Mesenteric fat pad (tissue), 1 donor: ENCODE results near the gene CLRN3. TPM values are rescaled to one million over a fixed set of nuclear protein-coding genes. Genes with fewer than 3 reads are reported as not detected.

Experiments
- DNase-seq: peaks from one replicate; pipeline ENCODE4 v3.0.0-alpha.2; 2020; ENCODE audit warnings: low spot score
- long read RNA-seq: library from polyadenylated mRNA; unstranded; transcript quantifications from one replicate; pipeline ENCODE4 v2.0.0, GENCODE V29; 2020
- total RNA-seq: library from RNA; stranded (reverse); fragmentation: NEBNext Ultra II Directional; extraction: Animal tissue kit (Norgen Biotek cat#: 25700); gene quantifications from one replicate; pipeline ENCODE4 v1.2.1, GENCODE V29; 2021
- donor health status: DM: yes; HTN: yes; CAD: no.

Gene CLRN3, protein sequence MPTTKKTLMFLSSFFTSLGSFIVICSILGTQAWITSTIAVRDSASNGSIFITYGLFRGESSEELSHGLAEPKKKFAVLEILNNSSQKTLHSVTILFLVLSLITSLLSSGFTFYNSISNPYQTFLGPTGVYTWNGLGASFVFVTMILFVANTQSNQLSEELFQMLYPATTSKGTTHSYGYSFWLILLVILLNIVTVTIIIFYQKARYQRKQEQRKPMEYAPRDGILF
- 0.29 TPM for total RNA-seq
- long read RNA-seq = 0 reads

DNA sequence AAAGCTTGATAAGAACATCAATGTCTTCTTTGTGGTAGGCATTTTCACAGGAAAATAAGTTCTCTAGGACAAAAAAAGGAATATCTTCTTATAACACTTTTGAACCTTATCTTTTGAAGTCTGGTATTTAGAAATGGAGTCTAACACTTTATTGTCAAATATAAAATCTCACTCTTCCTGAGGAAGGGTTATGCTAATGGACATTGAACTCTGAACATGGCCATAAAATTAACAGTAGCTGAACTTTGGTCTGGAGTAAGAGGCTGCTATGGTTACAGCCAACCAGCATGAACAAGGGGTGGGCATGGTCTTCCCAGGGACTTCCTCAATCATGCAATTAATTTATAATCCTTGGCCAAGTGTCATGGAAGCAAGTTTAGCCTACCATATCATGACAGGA lies at the start of gene CLRN3:
Gene CLRN3, minus strand, starts transcription at position 199 of the 400 bp plus-strand sequence. Its CDS starts 157 bp downstream, at position 42.
- no peak for DNase-seq

DNA sequence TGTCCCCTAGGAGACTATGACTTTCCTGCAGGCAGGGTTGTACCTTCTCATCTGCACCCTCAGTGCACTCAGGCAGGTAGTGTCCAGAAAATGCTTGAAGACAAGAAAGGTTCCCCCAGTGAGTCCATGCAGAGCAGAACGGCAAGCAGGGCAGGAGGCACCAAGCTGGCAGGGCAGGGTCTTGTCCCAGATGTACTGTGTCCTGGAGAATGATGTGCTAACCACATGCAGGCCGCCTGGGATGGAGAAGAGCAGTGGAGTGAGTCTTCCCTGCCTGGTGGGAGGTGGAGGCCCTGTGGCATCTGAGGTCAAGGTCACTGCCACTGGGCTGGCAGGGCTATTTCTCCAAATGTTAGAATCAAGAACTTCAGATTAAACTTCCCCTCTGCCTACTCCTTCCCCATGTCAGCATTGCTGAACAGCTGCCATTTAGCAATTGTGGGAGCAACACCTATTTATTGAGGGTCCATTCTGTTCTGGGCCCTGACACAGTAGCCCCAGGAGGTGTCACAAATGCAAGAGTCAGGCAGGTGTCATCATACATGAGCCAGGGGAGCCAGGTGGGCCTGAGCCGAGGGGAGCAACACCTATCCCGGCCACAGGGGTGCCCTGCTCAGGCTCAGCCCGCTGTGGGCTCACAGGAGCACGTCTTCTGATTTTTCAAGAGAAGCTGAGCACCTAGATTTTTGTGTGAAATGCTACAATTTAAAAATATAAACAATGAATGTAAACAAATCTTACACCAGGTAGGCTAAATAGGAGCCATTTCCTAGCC lies 48.3 kb upstream of the CLRN3 start:
- DNase-seq = no peak

DNA sequence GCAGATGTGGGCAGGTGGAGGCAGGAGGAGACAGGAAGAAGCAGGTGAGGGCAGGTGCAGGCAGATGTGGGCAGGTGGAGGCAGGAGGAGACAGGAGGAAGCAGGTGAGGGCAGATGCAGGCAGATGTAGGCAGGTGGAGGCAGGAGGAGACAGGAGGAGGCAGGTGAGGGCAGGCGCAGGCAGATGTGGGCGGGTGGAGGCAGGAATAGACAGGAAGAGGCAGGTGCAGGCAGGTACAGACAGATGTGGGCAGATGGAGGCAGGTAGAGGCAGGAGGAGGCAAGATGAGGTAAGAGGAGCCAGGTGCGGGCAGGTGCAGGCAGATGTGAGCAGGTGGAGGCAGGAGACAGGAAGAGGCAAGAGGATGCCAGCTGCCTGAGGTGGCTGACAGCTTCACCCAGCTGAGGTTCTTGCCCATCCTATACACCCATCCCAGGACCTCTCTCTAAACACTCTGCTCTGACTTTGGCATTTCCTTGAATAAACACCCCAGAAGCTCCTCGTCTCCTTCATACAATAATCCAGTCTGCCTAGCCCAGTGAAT lies 47.1 kb upstream of the CLRN3 start:
- DNase-seq = no peak

DNA sequence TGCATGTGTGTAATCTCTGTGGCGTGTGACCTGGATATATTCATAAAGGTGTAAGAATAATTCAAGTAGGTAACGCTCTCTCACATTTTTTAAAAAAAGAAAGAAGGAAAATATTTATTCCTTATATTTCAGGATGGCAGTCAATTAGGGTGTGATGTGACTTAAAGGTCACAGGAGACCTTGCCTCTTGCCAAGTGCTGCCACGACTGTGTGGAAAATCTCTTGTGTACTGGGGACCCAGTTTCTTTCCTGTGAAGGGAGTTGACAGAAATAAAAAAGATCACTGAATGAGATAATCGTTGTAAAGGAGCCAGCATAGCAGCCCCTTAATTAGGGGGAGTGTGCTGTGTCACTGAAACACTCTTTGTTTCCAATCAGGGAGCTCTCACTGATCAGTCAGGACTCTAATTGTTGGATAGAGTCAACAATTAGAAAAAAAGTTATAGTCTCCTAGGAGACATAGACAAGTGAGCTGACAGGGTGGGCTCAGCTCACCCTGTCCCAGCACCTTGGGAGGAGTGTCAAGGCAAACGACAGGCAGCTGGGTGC lies 45.2 kb upstream of the CLRN3 start:
- no peak for DNase-seq

DNA sequence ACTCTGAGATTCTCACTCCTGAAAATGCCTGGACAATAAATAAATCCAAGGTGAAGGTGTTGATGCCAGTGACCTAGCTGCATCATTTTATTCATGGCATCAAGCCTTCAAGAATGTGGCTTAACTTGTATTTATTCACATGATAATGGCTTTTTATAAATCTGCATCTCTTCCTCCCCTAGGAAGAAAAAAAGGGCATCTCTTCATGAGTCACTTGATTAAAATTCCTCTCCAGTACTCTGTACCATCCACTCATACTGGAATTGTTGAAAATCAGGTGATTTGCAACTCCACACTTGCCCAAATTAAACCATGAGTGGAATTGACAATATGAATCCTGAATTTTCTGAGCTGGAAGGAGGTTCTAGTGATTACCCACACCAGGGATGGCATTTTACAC lies 44.3 kb upstream of the CLRN3 start:
- no peak for DNase-seq

DNA sequence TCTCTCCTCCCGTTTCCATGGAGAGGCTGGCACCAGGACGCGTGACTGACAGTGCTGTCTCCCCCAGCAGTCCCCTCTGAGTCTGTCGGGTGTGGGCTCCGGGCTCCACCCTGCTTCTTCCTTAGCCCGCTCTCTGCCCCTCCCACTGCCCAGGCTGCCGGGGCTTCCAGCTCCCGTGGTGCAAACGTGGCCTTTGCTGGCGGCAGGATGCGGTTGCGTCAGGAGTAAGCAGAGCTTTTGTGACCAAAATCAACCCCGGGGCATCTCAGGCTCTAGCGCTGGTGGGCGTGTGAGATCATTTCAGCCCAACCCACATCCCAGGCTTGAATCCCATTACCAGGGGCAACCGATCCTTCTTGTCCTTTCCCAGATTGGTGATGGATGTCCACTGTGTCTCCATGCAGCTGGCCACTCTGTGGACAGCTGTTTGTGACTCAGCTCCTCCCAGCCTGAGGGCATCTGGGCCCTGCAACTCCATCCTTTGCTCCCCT lies 42.4 kb upstream of the CLRN3 start:
- DNase-seq = no peak

DNA sequence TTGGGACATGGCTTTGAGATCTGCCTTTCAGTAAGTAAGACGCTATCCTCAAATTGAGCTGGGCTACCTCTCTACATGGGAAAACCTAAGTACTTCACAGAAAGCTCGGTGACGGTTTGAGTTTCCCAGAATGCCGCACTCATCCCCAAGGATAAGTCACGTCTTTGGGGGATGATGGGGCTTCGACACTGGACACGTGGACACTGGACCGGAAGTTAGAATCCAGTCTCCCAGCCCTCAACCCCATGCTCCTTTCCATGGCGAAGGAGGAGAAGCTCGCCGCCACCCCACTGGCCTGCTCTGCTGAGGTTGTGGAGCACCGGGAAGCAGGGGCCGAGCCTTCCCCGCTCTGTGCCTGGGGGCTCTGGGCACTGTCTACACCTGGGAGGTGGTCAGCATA lies 41.6 kb upstream of the CLRN3 start:
- DNase-seq = no peak

DNA sequence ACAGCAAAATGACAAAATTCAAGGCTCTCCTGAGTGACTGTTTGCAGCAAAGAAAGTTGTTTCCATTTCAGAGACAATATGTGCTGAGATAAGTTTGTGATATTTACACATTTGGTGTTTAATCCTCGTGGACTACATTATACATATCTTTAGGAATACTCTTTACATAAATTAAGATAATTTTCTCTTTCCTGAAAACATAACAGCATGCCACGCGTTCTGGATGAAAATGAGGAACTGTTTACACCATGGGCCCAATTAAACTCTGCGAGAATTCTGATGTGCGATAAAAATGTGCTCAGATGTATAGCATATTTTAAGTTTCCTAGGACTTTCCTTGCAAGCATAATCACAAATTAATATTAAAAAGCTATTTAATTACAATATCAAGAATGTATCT lies 40.5 kb upstream of the CLRN3 start:
- no peak for DNase-seq

DNA sequence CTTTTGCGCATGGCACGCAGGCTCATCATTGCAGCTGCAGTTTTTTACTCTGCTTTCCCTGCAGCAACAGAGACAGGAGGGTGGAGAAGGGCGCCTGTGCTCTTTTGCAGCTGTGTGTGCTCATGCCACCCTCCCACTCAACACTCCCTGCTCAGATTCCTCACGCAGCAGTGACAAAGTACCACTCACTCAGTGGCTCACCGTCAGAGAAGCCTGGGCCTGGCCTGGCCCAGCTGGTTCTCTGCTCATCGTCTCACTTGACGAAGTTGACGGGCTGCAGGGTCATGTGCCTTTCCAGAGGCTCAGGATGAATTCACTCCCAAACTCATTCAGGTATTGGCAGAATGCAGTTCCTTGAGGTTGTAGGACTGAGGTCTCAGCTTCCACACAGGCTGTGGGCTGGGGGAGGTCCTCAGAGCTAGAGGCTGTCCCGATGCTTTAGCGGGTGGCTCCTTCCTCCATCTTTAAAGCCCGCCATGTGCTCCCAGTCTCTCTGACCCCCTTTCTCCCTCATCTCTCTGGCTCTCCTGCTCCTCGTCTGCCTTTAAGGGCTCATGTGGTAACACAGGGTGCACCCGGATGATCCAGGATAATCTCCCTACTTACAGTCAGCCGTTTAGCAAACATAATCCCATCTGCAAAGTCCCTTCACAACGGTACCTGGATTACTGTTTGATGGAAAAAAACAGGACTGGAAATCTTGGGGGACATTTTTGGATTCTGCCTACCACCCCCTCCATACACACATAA lies 40.0 kb upstream of the CLRN3 start:
- DNase-seq = no peak

DNA sequence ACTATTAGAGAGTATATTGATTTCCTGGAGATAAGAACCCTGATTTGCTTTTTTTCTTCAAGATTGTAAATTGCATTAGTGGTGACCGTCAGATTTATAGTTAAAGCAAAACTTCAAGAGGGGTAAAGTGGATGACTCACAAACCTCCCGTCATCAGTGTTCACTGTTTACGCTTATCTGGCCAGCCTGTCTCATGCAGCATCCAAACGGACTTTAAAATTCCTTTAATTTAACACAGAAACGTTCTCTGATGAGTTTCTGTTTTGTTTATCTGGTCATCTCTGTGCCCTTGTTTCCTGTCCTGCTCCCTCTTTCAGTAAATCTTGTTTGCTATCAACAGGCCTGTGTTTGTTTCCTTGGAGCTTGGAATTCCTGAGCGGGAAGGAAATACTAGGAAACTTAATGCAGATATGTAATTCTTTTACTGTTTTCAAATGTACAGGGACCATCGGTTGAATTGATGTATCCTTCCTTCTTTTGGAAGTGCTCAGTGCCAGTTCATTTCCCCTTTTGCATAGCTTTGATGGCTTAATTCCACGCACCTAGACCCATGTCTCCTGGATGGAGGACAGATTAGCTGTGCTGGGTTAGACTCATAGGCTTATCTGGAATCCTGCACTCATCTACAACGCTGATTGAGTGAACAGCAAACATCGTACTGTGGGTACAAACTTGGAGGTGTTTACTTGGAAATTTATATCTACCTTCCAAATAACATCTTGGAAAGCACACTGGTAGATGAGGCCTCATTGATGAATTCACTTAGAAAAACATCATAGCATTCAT lies 35.5 kb upstream of the CLRN3 start:
- DNase-seq = no peak

DNA sequence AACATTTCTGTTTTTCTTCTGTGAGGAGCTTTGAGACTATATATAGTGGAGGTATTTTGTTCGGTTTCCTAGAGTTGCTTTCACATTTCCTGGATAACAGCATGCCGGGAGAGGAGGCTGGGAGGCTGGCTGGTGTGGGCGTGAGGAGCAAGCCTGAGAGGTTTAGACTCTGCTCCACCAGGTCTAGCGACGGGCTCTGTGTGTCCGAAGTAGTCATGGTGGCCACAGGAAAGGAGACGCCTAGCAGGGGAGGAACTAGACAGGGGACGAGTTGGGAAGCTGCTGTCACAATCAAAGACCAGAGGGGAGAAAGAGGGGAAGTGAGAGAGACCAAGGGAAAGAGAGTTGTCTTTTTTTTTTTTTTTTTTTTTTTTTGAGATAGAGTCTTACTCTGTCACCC lies 33.7 kb upstream of the CLRN3 start:
- no peak for DNase-seq

DNA sequence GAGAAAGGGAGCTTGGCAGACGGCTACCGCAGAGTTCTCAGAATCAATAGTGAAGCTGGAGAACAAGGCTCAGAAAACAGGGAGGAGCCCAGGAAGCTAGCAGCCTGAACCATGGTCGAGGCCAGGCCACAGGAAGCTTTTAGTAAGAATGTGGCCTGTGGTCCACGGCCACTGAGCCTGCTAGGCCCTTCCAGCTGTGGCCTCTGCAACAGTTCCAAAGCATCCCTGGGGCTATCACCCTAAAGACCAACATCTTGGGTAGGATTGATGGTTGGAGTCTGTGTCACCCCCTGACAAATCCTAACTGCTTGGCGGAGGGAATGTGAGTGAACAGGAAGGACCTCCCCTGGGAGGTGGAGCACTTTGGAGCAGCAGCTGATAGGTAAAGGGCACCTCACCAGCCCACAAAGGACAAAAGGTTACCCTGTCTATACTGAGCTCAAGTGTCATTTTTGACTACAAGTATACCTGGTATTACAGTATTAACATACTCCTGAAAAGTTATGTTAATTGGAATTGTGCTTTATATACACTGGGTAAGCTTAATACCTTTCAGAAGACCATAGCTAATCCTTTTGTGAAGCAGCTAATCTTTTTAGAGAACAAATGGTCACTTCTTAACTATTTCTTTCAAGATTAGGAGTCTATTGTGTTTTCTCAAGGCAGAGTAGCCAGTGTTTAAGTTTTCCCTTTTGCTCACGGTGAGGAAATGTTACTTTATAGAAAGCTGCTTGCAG lies 32.9 kb upstream of the CLRN3 start:
- no peak for DNase-seq

DNA sequence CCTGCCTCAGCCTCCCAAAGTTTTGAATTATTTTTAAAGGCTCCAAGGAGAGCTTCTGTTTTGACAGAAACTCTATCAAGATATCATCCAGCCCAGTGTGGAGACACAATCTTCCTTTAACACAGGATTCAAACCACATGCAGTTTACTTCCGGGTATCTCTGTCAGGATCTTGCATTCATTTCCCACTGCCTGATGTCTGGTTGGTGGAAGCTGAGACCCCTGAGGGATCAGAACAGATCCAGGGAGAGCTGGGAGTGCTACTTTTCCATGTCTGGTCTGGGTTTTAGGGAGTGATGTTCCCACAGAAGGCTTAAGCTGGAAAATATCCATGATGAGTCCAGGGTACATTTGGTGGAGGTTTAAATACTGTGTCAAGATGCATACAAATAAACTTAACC lies 30.9 kb upstream of the CLRN3 start:
- no peak for DNase-seq

DNA sequence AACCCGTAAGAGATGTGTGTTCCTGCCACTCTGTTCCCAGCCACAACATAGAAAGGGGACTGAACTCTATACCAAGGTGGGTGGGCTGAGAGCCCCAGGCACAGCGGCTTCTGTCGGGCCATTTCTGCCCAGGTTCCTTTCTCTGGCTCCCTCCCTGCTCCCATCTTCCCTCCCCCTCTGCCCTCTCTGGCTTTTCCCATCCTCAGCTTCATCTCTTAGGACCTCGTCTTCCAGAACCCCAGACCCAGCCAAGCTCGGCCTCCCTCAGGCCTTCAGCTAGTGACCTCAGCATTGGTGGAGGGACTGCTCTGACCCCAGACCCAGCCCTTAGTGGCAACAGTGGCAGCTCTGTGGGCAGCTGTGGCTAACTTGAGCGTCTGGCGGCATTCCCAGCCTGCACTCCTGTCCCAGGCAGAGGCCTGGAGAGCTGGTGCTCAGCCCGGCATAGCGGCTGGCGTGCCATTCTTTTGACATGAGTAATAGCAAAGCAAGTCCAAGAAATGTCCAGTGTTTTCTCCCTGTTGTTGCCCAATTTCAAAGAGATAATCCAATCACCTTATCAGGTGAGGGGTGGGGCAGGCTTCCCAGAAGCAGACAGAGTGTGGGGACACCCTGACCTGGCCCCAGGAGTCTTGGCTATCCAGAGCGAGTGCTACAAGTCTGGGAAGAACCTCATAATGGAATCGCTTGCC lies 30.1 kb upstream of the CLRN3 start:
- DNase-seq = no peak

DNA sequence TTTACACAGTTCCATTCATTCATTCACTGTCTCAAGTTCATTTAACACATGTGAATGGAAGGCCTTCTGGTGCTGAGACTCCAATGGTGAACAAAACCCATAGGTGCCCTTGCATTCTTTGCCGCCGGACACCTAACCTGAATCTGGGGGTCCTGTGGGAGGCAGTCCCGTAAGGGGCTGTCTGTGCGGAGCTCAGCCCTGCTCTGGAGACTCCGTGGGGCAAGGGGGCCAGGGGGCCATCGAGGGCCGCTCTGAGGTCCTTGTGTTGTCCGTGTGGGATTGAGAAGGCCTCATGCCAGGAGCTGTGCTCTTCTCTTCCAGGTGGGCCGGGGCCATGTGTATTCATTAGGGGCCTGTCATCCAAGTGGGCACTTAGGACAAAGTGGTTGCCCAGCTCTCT lies 29.5 kb upstream of the CLRN3 start:
- no peak for DNase-seq

DNA sequence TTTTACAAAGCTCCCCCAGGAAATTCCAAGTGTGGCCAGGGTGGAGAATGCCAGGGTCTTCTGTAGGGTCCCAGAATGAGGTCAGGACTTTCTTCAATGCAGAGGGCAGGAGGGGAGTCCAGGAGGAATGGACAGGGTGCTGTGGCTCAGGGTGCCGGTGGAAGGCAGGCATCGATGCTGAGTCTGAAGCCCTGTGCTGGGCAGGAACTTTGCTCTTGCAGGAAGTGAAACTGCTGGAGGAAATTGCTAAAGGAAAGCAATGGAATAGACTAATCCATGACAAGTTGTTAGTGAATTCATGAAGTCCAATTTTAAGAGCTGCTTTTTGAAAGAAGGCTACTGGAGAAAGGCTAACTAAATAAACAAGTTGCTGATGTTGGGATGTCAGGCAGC lies 29.0 kb upstream of the CLRN3 start:
- DNase-seq = no peak

DNA sequence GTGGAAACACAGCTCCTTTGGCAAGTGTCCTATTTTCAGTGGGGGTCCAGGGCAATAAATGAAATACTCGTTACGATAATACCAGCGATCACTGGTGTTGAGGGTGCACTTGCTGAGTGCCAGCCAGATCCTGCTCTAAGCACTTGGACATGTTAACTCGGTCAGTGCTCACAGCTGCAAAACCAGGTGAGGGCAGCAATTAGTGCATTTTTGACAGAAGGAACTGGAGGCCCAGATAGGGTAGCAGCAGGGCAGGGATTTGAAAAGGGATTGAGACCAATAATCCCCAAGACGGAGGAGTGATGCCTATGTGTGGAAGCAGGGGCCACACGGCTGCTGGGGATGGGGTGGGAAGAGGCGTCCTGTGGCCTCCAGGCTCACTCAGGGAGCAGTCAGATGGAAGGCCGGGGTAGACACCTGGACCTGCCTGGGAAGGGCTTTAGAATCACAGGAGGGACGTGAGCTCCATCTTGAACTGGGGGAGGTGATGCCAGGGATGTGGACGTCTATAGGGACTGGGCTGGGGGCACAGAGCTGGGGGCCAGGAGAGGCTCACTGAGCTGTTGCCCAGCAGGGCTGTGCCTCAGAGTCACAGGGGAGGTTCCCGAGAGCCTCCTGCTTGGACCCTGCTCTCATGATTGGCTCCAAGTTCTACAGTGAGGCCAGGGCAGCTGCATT lies 28.5 kb upstream of the CLRN3 start:
- DNase-seq = no peak

DNA sequence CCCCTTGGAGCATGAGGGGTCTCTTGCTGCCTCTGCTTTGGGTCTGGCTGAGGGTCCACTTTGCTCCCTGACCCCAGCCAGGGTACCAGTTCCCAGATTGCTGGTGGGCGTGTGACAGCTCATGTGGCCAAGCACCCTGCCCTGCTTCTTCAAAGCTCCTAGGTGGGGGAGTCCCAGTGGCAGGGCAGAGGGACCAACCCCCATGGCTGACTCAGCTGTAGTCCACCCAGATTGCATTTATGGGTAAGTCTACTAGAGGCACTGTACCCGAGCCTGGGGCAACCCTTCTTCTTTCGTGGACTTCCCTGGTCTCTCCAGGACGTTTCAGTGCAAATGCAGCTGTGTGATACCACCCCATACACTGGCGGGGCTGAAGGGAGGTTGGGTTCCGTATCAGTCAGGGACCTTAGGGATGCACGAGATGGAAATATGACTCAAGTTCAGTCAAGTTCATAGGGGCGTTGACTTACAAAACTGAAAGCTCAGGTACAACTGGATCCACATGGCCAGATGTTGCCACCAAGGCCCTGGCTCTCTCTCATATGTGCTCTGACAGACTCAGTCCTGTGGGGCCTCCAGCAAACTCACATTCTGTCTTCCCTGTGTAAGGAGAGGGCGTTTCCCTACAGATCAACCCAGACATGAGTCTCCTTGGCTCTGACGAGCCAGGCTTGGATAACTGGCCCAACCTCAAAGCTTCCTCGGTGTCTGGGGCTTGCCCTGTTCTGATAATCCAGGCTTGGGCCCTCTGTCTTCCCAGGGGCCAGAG lies 27.7 kb upstream of the CLRN3 start:
- no peak for DNase-seq
